Central memory CD8-positive, alpha-beta T cell (primary cell): ENCODE results near the gene OR4F29.
"Not testable (repeated sequence)": the region's sequence is repeated elsewhere in the genome, so short reads cannot be mapped to it uniquely, and the experiment has no call there.

Experiments used
- ATAC-seq: fragments of 150-1000 bp; cut with Tn5 transposase; replicated peaks from 2 replicates; pipeline ENCODE4 v1.10.0; 2022; ENCODE audit warnings: mild to moderate bottlenecking, moderate FRiP score, moderate number of reproducible peaks; ENCODE audit not compliant: poor library complexity, severe bottlenecking; ENCODE audit errors: extremely low read depth
- DNase-seq, 2 donors: peaks; one replicate each; pipeline ENCODE4 v3.0.0; 2021; ENCODE audit warnings: low spot score in 2 of 2
- H3K27ac Mint-ChIP-seq: one replicate; pipeline ENCODE4 v1.8.0; 2022; ENCODE audit warnings: low read depth, mild to moderate bottlenecking, moderate library complexity, mixed read lengths
- H3K27me3 Mint-ChIP-seq: one replicate; pipeline ENCODE4 v1.8.0; 2022; ENCODE audit warnings: mixed read lengths
- H3K36me3 Mint-ChIP-seq: one replicate; pipeline ENCODE4 v1.8.0; 2022; ENCODE audit warnings: mild to moderate bottlenecking, moderate library complexity, mixed read lengths; ENCODE audit not compliant: insufficient read depth
- H3K4me1 Mint-ChIP-seq: one replicate; pipeline ENCODE4 v1.8.0; 2022; ENCODE audit warnings: mixed read lengths
- H3K4me3 Mint-ChIP-seq: one replicate; pipeline ENCODE4 v1.8.0; 2022; ENCODE audit warnings: mild to moderate bottlenecking, moderate library complexity, mixed read lengths
- H3K9me3 Mint-ChIP-seq: one replicate; pipeline ENCODE4 v1.8.0; 2022; ENCODE audit warnings: mixed read lengths

OR4F29 gene, protein sequence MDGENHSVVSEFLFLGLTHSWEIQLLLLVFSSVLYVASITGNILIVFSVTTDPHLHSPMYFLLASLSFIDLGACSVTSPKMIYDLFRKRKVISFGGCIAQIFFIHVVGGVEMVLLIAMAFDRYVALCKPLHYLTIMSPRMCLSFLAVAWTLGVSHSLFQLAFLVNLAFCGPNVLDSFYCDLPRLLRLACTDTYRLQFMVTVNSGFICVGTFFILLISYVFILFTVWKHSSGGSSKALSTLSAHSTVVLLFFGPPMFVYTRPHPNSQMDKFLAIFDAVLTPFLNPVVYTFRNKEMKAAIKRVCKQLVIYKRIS

GRCh38 chr1:451578-451977, at the start of gene OR4F29:
TSS of gene OR4F29 (minus strand) at chr1:451678. CDS start at chr1:451678, 0 bp downstream.
- DNase-seq, H3K4me1 Mint-ChIP-seq, H3K36me3 Mint-ChIP-seq, H3K4me3 Mint-ChIP-seq, H3K27ac Mint-ChIP-seq, H3K27me3 Mint-ChIP-seq, ATAC-seq, H3K9me3 Mint-ChIP-seq: not testable (repeated sequence)
